Measurements from ENCODE around the gene CPNE9. TPM values are rescaled to one million over a fixed set of nuclear protein-coding genes. Genes with fewer than 3 reads are reported as not detected.

CPNE9 gene
- total and polyA plus RNA-seq, 4 experiments from 2014 or later = 0.58 to 0.64 TPM; not detected in 2

- POLR2A ChIA-PET (ENCODE audit: partially characterized antibody) = interaction anchor here (0.6 to 4.2 kb wide), 20 partner anchors 8 to 368 kb away, joined by 3 to 60 read pairs (median 5); partner anchors contain the start of genes ARPC4, CAMK1, CPNE9 and CRELD1
- CTCF ChIA-PET (ENCODE audit: partially characterized antibody) = interaction anchor here (0.5 to 4.8 kb wide), 10 partner anchors 13 to 95 kb away, joined by 3 to 17 read pairs (median 3); partner anchors contain the start of genes ARPC4, MTMR14 and OGG1
- peak within 1 kb of the TSS; percentile 48 to 96 for H3K4me3 ChIP-seq (ENCODE audit: low read length in 2 of 2)
- peaks cover 47 to 75% (median 59%) of the 10 kb centered on the region in 4 donors for H3K4me1 Mint-ChIP-seq
- no peaks in the 10 kb centered on the region for H3K9me3 ChIP-seq (ENCODE audit: control insufficient read depth in 1 of 2, low read length in 2 of 2)
- peaks cover 0 to 2% (median 0%) of the 10 kb centered on the region in 8 donors for H3K9me3 Mint-ChIP-seq
- H3K27ac Mint-ChIP-seq = peak within 1 kb of the TSS; percentile 93 to 98 (median 95)
- no peaks in the 10 kb centered on the region for H3K27me3 Mint-ChIP-seq
- H3K27me3 ChIP-seq (ENCODE audit: insufficient read depth, low read length) = no peaks in the 10 kb centered on the region
- DNase-seq = peak; percentile 98 to 100 (median 98)
- H3K36me3 ChIP-seq (ENCODE audit: insufficient read depth, low read length) = peaks cover 14% of the 10 kb centered on the region
- H3K36me3 Mint-ChIP-seq = peaks cover 14 to 42% of the 10 kb centered on the region in 2 donors
- H3K4me3 Mint-ChIP-seq = peak within 1 kb of the TSS; percentile 89 to 98 (median 93)
- intact Hi-C loops (cut with micrococcal nuclease) = loop anchor here (1.0 to 5.0 kb wide), 11 partner anchors 18 to 591 kb away; partner anchors contain the start of genes BRK1, CRELD1, MTMR14 and OGG1
- peaks cover 64% of the 10 kb centered on the region for H3K4me1 ChIP-seq (ENCODE audit: insufficient read depth, low read length)
- peak within 1 kb of the TSS; percentile 77 for H3K27ac ChIP-seq (ENCODE audit: low read depth, low read length)
Measured at GRCh38 chr3:9731206-9732079, 27.8 kb downstream of the CPNE9 start, which contains the start of gene BRPF1. Gene BRPF1, plus strand, starts transcription at chr3:9731735. Its CDS starts 2,406 bp downstream, at chr3:9734141.

DNA sequence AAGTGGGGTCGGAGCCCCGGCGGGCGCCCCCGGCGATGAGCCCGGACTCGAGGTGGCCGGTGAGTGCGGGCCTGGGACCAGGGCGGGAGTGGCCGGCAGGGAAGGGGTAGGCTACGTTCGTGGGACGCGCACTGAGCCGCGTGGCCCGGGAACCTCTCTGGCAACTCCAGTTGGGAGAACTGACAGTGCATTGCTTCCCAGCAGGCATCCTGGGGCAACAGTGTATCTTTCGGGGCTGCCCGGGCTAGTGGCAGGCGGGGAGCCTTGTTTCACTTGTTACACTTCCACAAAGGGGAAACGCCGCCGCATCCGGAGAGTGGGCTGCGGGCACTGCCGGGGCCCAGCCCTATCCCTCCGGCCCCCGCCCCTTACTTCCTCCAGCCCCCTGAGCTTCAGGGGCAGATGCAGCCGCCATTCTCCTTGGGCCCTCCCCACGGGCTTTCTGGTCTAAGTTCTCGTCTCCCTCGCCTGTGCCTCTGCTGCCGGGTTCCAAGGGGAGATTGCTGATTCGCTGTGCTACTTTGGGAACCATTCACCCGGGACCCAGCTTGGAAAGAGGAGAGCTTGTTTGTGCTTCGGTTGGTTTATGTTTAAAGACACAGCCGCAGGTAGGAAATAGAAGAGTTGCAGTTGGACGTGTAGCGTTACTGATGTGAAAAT lies 28.6 kb downstream of the CPNE9 start:
- peaks cover 20 to 50% of the 10 kb centered on the region in 2 donors for H3K36me3 Mint-ChIP-seq
- peaks cover 44 to 72% (median 59%) of the 10 kb centered on the region in 4 donors for H3K4me1 Mint-ChIP-seq
- peak overlapping the region; percentile 90 to 95 (median 92) for H3K27ac Mint-ChIP-seq
- H3K9me3 Mint-ChIP-seq = peaks cover 0 to 2% (median 0%) of the 10 kb centered on the region in 8 donors
- Histone ChIP-seq H3K27me3 (ENCODE audit: insufficient read depth, low read length) (no peaks in the 10 kb centered on the region), H3K4me3 (ENCODE audit: low read length in 2 of 2) (peak overlapping the region; percentile 27 to 96), H3K36me3 (ENCODE audit: insufficient read depth, low read length) (peaks cover 22% of the 10 kb centered on the region), H3K4me1 (ENCODE audit: insufficient read depth, low read length) (peaks cover 61% of the 10 kb centered on the region), H3K27ac (ENCODE audit: low read depth, low read length) (peak overlapping the region; percentile 77), H3K9me3 (ENCODE audit: control insufficient read depth in 1 of 2, low read length in 2 of 2) (no peaks in the 10 kb centered on the region)
- intact Hi-C loops (cut with micrococcal nuclease) = loop anchor here (5.0 kb wide), 2 partner anchors 410 to 590 kb away; partner anchors contain the start of genes SEC13 and VHL
- H3K27me3 Mint-ChIP-seq = no peaks in the 10 kb centered on the region
- DNase-seq = peak; percentile 22 to 59 (median 39)
- POLR2A ChIA-PET (ENCODE audit: partially characterized antibody) = interaction anchor here (0.7 to 4.2 kb wide), 20 partner anchors 12 to 369 kb away, joined by 3 to 60 read pairs (median 5); partner anchors contain the start of genes ARPC4, CAMK1, CPNE9 and CRELD1
- peak overlapping the region; percentile 89 to 98 (median 93) for H3K4me3 Mint-ChIP-seq
- CTCF ChIA-PET (ENCODE audit: partially characterized antibody) = interaction anchor here (0.5 to 4.8 kb wide), 8 partner anchors 14 to 228 kb away, joined by 3 to 17 read pairs (median 4); partner anchors contain the start of genes ARPC4, MTMR14 and OGG1

DNA sequence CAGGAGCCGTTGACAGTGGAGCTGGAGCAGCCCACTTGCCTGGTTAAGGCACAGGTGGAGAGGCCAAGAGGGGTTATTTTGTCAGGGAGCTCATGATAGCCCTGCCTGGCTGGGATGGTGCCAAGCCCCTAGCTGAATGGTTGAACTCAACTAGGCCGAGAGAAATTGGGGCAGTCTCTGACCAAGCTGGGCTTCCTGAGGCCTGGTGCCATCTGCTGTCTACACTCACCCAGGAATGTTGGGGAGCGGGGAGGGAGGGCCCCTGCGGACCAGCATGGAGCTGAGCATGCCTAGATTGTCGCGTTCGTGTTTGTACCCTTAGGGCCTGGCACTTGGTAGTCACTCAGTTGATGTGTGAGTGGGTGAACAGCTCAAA lies 29.1 kb downstream of the CPNE9 start:
- peak overlapping the region; percentile 27 to 96 for H3K4me3 ChIP-seq (ENCODE audit: low read length in 2 of 2)
- H3K36me3 Mint-ChIP-seq = peaks cover 20 to 54% of the 10 kb centered on the region in 2 donors

GRCh38 chr3:9736831-9737230 lies 33.2 kb downstream of the CPNE9 start:
- ChIA-PET POLR2A (ENCODE audit: partially characterized antibody) (interaction anchor here (1.0 to 1.2 kb wide), 4 partner anchors 12 to 56 kb away, joined by 3 to 5 read pairs (median 4); partner anchors contain the start of genes ARPC4 and OGG1), CTCF (ENCODE audit: partially characterized antibody) (interaction anchor here (1.1 to 4.8 kb wide), 2 partner anchors 10 to 71 kb away, joined by 3 to 28 read pairs; no protein-coding TSS in a partner anchor)
- no peaks in the 10 kb centered on the region for H3K9me3 Mint-ChIP-seq
- Histone ChIP-seq H3K27ac (ENCODE audit: low read depth, low read length) (no peak overlapping the region), H3K4me1 (ENCODE audit: insufficient read depth, low read length) (peaks cover 43% of the 10 kb centered on the region), H3K9me3 (ENCODE audit: control insufficient read depth in 1 of 2, low read length in 2 of 2) (no peaks in the 10 kb centered on the region), H3K4me3 (ENCODE audit: low read length in 2 of 2) (no peak overlapping the region), H3K27me3 (ENCODE audit: insufficient read depth, low read length) (no peaks in the 10 kb centered on the region), H3K36me3 (ENCODE audit: insufficient read depth, low read length) (peaks cover 68% of the 10 kb centered on the region)
- H3K27me3 Mint-ChIP-seq = no peaks in the 10 kb centered on the region
- peaks cover 32 to 47% (median 40%) of the 10 kb centered on the region in 4 donors for H3K4me1 Mint-ChIP-seq
- peaks cover 35 to 85% of the 10 kb centered on the region in 2 donors for H3K36me3 Mint-ChIP-seq
- DNase-seq = no peak
- peak overlapping the region in 4 of 7 donors; percentile 46 to 71 (median 59) for H3K27ac Mint-ChIP-seq
- H3K4me3 Mint-ChIP-seq = peak overlapping the region in 2 of 8 donors; percentile 7 to 15
- intact Hi-C loops (cut with micrococcal nuclease) = no loop called here

More for the DNA sequence above, 29.1 kb downstream of the CPNE9 start:
- peak in 1 of 5 donors; percentile 42 for DNase-seq
- H3K27me3 Mint-ChIP-seq = no peaks in the 10 kb centered on the region
- peaks cover 39 to 67% (median 53%) of the 10 kb centered on the region in 4 donors for H3K4me1 Mint-ChIP-seq
- intact Hi-C loops (cut with micrococcal nuclease) = loop anchor here (5.0 kb wide), 2 partner anchors 410 to 590 kb away; partner anchors contain the start of genes SEC13 and VHL
- H3K9me3 ChIP-seq (ENCODE audit: control insufficient read depth in 1 of 2, low read length in 2 of 2) = no peaks in the 10 kb centered on the region
- peaks cover 56% of the 10 kb centered on the region for H3K4me1 ChIP-seq (ENCODE audit: insufficient read depth, low read length)
- H3K27me3 ChIP-seq (ENCODE audit: insufficient read depth, low read length) = no peaks in the 10 kb centered on the region
- H3K27ac ChIP-seq (ENCODE audit: low read depth, low read length) = peak overlapping the region; percentile 77
- peaks cover 0 to 2% (median 0%) of the 10 kb centered on the region in 8 donors for H3K9me3 Mint-ChIP-seq
- POLR2A ChIA-PET (ENCODE audit: partially characterized antibody) = interaction anchor here (1.1 to 4.2 kb wide), 15 partner anchors 11 to 370 kb away, joined by 3 to 60 read pairs (median 6); partner anchors contain the start of genes ARPC4, CRELD1, JAGN1 and MTMR14
- peak overlapping the region; percentile 90 to 95 (median 92) for H3K27ac Mint-ChIP-seq
- CTCF ChIA-PET (ENCODE audit: partially characterized antibody) = interaction anchor here (0.5 to 4.8 kb wide), 8 partner anchors 10 to 229 kb away, joined by 3 to 17 read pairs (median 4); partner anchors contain the start of genes ARPC4, CRELD1 and OGG1
- H3K36me3 ChIP-seq (ENCODE audit: insufficient read depth, low read length) = peaks cover 27% of the 10 kb centered on the region
- H3K4me3 Mint-ChIP-seq = peak overlapping the region; percentile 89 to 98 (median 93)

GRCh38 chr3:9739181-9739580 lies 35.5 kb downstream of the CPNE9 start:
- ChIA-PET POLR2A (ENCODE audit: partially characterized antibody) (interaction anchor here (1.0 to 2.0 kb wide), 2 partner anchors 8 to 11 kb away, joined by 3 to 7 read pairs; partner anchors contain the start of genes BRPF1 and OGG1), CTCF (ENCODE audit: partially characterized antibody) (interaction anchor here (1.2 to 4.8 kb wide), 2 partner anchors 10 to 12 kb away, joined by 5 to 28 read pairs; partner anchors contain the start of gene OGG1)
- intact Hi-C loops (cut with micrococcal nuclease) = no loop called here
- Histone ChIP-seq H3K4me3 (ENCODE audit: low read length in 2 of 2) (no peak overlapping the region), H3K9me3 (ENCODE audit: control insufficient read depth in 1 of 2, low read length in 2 of 2) (no peaks in the 10 kb centered on the region), H3K27ac (ENCODE audit: low read depth, low read length) (no peak overlapping the region), H3K4me1 (ENCODE audit: insufficient read depth, low read length) (peaks cover 23% of the 10 kb centered on the region), H3K27me3 (ENCODE audit: insufficient read depth, low read length) (no peaks in the 10 kb centered on the region), H3K36me3 (ENCODE audit: insufficient read depth, low read length) (peaks cover 85% of the 10 kb centered on the region)
- Mint-ChIP-seq H3K36me3 (peaks cover 46 to 91% of the 10 kb centered on the region in 2 donors), H3K27ac (no peak overlapping the region), H3K4me3 (no peak overlapping the region), H3K27me3 (no peaks in the 10 kb centered on the region), H3K4me1 (peaks cover 14 to 27% (median 20%) of the 10 kb centered on the region in 4 donors), H3K9me3 (no peaks in the 10 kb centered on the region)
- no peak for DNase-seq

GRCh38 chr3:9742560-9742959 lies 38.9 kb downstream of the CPNE9 start:
- Mint-ChIP-seq H3K4me1 (peaks cover 0 to 6% (median 2%) of the 10 kb centered on the region in 4 donors), H3K27ac (no peak overlapping the region), H3K36me3 (peaks cover 52 to 95% of the 10 kb centered on the region in 2 donors), H3K4me3 (no peak overlapping the region), H3K9me3 (no peaks in the 10 kb centered on the region), H3K27me3 (no peaks in the 10 kb centered on the region)
- H3K4me1 ChIP-seq (ENCODE audit: insufficient read depth, low read length) = no peaks in the 10 kb centered on the region
- intact Hi-C loops (cut with micrococcal nuclease) = no loop called here
- H3K9me3 ChIP-seq (ENCODE audit: control insufficient read depth in 1 of 2, low read length in 2 of 2) = no peaks in the 10 kb centered on the region
- H3K36me3 ChIP-seq (ENCODE audit: insufficient read depth, low read length) = peaks cover 98% of the 10 kb centered on the region
- no peaks in the 10 kb centered on the region for H3K27me3 ChIP-seq (ENCODE audit: insufficient read depth, low read length)
- no peak overlapping the region for H3K4me3 ChIP-seq (ENCODE audit: low read length in 2 of 2)
- ChIA-PET CTCF (ENCODE audit: partially characterized antibody) (interaction anchor here (1.3 kb wide), 1 partner anchor 9 kb away, joined by 3 read pairs; no protein-coding TSS in a partner anchor), POLR2A (ENCODE audit: partially characterized antibody) (interaction anchor here (6.0 kb wide), 1 partner anchor 10 kb away, joined by 34 read pairs; the partner anchor contains the start of gene BRPF1)
- no peak for DNase-seq
- no peak overlapping the region for H3K27ac ChIP-seq (ENCODE audit: low read depth, low read length)
